HG03039 (cell line): ENCODE measurements around the gene LPGAT1.
"Not testable (repeated sequence)": the region's sequence is repeated elsewhere in the genome, so short reads cannot be mapped to it uniquely, and the experiment has no call there.

Experiments used
- ATAC-seq: cut with Tn5 transposase; IDR thresholded peaks from one replicate; pipeline ENCODE4 v1.9.1; 2021; ENCODE audit warnings: mild to moderate bottlenecking, moderate library complexity; ENCODE audit not compliant: unreplicated experiment

LPGAT1 gene

DNA sequence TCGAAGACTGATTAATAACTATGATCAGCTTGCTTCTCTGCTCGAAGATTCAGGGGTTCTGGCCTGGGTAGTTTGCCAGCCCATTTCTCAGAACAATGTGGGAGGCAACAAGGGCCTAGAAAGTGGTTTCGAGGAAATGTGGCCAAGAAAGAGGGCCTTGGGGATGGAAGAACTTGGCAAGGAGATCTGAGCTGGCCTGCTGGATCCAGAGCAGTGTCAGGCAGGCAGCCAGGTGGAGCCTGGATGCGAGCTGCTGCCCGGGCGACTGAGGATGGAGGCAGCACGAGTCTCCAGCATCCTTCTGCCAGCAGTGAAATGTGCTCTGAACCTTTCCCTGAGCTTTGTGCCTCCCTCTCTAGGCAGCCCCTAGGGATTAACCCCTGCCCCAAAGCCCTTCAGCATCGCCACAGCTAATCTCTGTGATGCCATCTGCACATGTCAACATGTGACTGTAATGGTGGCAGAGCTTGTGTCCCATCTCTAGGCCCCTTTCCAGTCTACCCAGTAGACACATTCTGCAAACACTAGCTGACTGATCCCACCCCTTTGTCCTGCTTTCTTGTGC lies 94.1 kb downstream of the LPGAT1 start:
- no peak for ATAC-seq

GRCh38 chr1:211735208-211736170 lies 95.1 kb downstream of the LPGAT1 start:
- ATAC-seq = no peak

GRCh38 chr1:211734791-211735190 lies 95.8 kb downstream of the LPGAT1 start:
- ATAC-seq = no peak

DNA sequence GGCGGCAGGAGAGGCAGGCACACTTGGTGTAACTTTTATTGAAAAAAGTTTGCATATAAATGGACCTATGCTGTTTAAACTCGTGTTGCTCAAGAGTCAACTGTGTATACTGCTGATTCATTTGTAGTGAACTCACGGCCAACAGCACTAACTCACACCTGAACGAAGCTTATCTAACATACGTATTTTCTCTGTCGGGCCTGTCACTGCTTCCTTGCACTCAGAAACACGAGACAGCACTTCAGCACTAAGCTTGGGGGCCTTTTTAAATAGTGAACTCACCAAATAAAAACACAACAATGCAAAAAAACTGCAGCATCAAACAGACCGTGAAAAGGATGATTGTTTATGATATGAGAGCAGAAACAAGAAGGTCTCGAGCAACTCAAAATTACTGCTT lies 96.2 kb downstream of the LPGAT1 start:
- ATAC-seq = no peak

DNA sequence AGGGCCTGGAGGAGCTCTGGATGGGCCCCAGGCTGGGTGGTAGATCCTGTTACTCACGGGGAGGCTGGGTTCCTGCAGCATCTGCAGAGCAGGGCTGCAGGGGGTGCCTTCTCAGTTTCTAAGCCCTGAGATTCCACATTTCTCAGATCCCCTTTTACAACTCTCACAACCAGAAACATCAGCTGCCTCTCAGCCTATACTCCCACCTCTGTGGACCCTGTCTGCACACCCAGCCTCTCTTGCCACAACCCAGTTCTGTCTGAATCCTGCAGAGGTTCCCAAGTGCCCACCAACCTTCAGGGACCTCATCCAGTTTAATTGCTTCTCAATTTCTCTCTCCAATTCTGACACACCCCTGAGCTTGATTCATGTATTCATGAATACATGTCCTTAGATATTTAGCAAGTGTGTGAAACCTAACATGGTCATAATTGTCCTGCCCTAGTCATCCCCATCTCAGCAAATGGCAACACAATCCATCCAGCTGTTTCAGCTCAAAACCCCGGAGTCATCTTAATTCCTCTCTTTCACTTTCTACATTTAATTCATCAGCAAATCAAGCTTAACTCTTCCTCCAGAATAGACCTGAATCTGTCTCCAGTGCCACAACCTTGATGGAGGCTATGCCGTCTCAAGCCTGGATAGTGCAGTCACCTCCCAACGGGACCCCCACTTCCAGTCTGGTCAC lies 98.1 kb downstream of the LPGAT1 start:
- no peak for ATAC-seq

GRCh38 chr1:211731456-211732292 lies 98.9 kb downstream of the LPGAT1 start:
- no peak for ATAC-seq

GRCh38 chr1:211730347-211730746 lies 100.2 kb downstream of the LPGAT1 start:
- no peak for ATAC-seq

DNA sequence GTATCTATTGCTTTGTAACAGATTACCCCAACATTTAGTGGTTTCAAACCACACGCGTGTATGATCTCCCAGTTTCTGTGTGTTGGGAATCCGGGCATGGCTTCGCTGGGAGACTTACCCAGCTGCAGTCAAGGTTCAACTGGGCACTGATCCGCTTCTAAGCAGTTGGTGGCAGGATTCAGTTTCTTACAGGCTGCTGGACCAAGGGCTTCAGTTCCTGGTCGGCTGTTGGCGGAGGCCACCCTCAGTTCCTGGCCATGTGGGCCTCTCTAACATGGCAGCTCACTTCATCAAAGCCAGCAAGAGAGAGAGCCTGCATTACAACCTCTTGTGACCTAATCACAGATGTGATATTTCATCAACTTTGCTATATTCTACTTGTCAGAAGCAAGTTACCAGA lies 101.3 kb downstream of the LPGAT1 start:
- ATAC-seq = no peak

DNA sequence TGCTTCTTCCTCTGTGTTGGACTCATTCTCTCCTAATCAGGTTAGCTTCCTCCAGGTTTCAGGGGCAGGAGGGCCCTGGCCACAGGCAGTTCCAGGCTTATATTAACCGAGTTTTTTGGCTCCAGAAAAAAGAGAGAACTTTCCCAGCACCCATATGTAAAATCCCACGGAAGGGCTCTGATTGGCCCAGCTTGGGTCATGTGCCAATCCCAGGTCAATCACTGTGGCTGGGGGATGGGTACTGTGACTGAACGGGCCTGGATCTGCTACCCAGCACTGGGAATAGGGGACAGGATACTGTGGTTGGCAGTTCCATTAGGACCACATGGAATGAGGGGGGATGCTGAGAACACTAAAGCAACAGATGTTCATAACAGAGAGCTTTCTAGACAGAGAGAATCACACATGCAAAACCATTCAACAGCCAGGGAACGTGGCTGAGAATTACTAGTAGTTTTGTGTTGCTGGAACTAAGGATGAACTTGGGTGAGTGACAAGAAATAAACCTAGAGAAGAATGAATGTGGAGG lies 104.0 kb downstream of the LPGAT1 start:
- no peak for ATAC-seq

DNA sequence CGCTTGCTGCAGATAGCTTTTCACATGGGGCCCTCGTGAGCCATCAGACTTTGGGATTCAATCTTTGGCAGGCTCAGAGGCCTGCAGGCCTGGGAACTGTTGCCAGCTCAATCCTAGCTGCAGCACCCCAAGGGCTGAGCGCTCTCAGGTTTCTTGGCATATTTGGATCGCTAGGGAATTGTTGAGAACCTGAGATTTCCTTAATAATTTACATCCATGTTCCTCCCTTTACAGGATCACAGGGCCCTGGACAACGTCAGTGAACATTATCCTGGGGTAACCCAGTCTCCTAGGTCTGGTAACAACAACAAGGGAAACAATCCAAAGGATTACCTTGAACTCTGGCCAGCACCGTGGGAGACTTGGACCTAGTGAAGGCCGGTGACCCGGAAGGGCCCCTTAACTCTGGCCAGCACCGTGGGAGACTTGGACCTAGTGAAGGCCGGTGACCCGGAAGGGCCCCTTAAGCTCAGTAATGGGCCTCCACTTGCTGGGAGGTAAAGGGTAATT lies 105.8 kb downstream of the LPGAT1 start:
- no peak for ATAC-seq

DNA sequence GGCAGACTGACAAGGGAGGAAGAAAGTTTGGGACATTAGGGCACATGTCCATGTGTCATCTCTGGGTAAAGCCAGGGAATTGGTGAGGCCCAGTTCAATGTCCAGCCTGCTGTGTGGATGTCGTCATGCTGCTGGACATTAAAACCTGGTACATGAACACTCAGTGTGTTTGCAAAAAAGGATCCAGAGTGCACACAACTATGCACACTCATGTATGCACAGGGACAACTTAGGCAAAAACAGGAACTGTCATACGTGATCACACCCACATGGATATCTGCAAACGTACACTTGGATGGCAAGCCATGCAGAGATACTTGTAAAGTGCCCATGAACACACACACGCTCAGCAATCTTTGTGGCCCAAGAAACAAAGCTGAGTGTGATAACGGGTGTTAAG lies 107.3 kb downstream of the LPGAT1 start:
- ATAC-seq = no peak

- ATAC-seq = no peak
These were observed 108.0 kb downstream of the LPGAT1 start for GRCh38 chr1:211722277-211723175.

DNA sequence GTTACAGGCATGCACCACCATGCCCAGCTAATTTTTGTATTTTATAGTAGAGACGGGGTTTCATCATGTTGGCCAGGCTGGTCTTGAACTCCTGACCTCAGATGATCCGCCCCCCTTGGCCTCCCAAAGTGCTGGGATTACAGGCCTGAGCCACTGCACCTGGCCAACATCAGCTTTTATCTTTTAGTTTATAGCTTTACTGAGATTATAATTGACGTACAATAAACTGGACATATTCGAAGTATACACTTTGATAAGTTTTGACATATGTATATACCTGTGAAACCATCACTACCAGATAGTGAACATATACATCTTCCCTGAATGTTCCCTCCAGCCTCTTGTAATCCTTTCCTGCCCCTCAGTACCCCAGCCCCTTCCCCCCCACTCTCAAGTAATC lies 114.0 kb downstream of the LPGAT1 start:
- not testable (repeated sequence) for ATAC-seq

GRCh38 chr1:211715971-211716370 lies 114.6 kb downstream of the LPGAT1 start:
- ATAC-seq = no peak

- ATAC-seq = no peak
These were observed 116.4 kb downstream of the LPGAT1 start for GRCh38 chr1:211714154-211714553.

- ATAC-seq = no peak
These were observed 117.3 kb downstream of the LPGAT1 start for GRCh38 chr1:211713231-211713630.

DNA sequence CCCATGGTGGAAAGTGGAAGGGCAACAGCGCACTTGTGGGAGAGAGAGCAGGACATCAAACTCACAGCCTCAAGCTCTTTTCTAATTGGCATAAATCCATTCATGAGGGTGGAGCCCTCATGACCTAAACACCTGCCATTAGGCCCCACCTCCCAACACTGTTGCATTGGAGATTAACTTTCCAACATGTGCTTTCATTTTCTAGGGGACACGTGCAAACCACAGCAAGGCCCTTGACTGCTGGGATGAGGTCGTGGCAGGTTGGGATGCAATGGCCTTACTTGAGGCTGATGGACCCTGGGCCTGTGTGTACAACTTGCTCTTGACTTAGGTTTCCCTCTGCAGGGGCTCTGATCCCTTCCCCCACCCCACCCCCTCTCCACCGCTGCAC lies 119.3 kb downstream of the LPGAT1 start:
- ATAC-seq = no peak

GRCh38 chr1:211710566-211711314 lies 119.8 kb downstream of the LPGAT1 start:
- ATAC-seq = no peak

DNA sequence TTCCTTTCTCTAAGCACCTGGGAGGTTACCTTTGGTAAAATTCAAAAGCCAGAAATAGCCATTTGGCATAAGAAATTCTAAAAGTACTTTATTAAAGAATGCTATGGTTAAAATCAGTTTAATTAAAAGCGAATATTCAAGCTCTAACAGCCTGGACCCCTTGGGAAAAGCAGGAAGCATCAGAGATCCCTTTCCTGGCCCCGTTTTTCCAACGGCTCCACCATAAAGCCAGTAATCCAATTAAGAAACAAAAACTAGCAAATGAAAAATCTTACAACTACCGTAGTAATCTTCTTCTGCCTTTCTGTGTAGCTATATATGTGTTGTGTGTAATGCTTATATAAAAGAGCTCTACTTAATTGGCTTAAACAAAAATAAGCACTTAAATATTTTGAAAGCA lies 121.6 kb downstream of the LPGAT1 start:
- ATAC-seq = no peak
